Fibroblast of skin of right biceps (primary cell): ENCODE measurements around the gene BHMT.
A peak's percentile ranks its signal among the peaks of the same experiment; 100 is the strongest.

Experiments used
- DNase-seq: peaks from one replicate; pipeline ENCODE4 v3.0.0-alpha.2; 2013

BHMT gene

GRCh38 chr5:79111387-79111959 is at the start of gene BHMT:
Gene BHMT (plus strand): TSS chr5:79111809. CDS start chr5:79111886, 77 bp downstream.
- no peak for DNase-seq

- DNase-seq: peak; percentile 18
Observed at GRCh38 chr5:79062436-79062835, 49.2 kb upstream of the BHMT start.

GRCh38 chr5:79069488-79070349 is 41.9 kb upstream of the BHMT start, which contains the start of the genes BHMT2 and DMGDH:
Gene BHMT2 (plus strand): TSS chr5:79069767. CDS start chr5:79069783, 16 bp downstream.
Gene DMGDH (minus strand): TSS chr5:79069674. CDS start chr5:79069620, 54 bp downstream.
- peak; percentile 55 for DNase-seq

GRCh38 chr5:79070350-79070667 is 41.3 kb upstream of the BHMT start:
- peak; percentile 59 for DNase-seq

GRCh38 chr5:79074641-79075040 is 37.0 kb upstream of the BHMT start:
- DNase-seq: peak; percentile 73

- DNase-seq: no peak
Observed at GRCh38 chr5:79075646-79076426, 35.8 kb upstream of the BHMT start.

GRCh38 chr5:79076819-79077218 is 34.8 kb upstream of the BHMT start:
- DNase-seq: no peak

- peak; percentile 36 for DNase-seq
Observed at GRCh38 chr5:79077680-79078365, 33.8 kb upstream of the BHMT start.

GRCh38 chr5:79080804-79081203 is 30.8 kb upstream of the BHMT start:
- DNase-seq: no peak

GRCh38 chr5:79081779-79082178 is 29.8 kb upstream of the BHMT start:
- no peak for DNase-seq

- no peak for DNase-seq
Observed at GRCh38 chr5:79086116-79086515, 25.5 kb upstream of the BHMT start.

GRCh38 chr5:79088507-79088906 is 23.1 kb upstream of the BHMT start:
- no peak for DNase-seq

GRCh38 chr5:79091064-79091463 is 20.5 kb upstream of the BHMT start:
- DNase-seq: no peak

- no peak for DNase-seq
Observed at GRCh38 chr5:79093762-79094161, 17.8 kb upstream of the BHMT start.

- no peak for DNase-seq
Observed at GRCh38 chr5:79105868-79106267, 5.7 kb upstream of the BHMT start.

- DNase-seq: peak; percentile 7
Observed at GRCh38 chr5:79107020-79107796, 4.4 kb upstream of the BHMT start.

- no peak for DNase-seq
Observed at GRCh38 chr5:79108086-79108485, 3.5 kb upstream of the BHMT start.

GRCh38 chr5:79108792-79109191 is 2.8 kb upstream of the BHMT start:
- DNase-seq: no peak

- no peak for DNase-seq
Observed at GRCh38 chr5:79109527-79110492, 1.8 kb upstream of the BHMT start.

GRCh38 chr5:79111960-79112702 is 522 bp downstream of the BHMT start:
- DNase-seq: no peak
